ENCODE data around the gene HOPX.
"Not testable (repeated sequence)": the region's sequence is repeated elsewhere in the genome, so short reads cannot be mapped to it uniquely, and the experiment has no call there.

HOPX gene

GRCh38 chr4:56688094-56688647 is 7.1 kb upstream of the HOPX start:
- no peak for DNase-seq (ENCODE audit: low spot score)

GRCh38 chr4:56686537-56687231 is 5.6 kb upstream of the HOPX start:
- no peak for DNase-seq (ENCODE audit: low spot score)

DNA sequence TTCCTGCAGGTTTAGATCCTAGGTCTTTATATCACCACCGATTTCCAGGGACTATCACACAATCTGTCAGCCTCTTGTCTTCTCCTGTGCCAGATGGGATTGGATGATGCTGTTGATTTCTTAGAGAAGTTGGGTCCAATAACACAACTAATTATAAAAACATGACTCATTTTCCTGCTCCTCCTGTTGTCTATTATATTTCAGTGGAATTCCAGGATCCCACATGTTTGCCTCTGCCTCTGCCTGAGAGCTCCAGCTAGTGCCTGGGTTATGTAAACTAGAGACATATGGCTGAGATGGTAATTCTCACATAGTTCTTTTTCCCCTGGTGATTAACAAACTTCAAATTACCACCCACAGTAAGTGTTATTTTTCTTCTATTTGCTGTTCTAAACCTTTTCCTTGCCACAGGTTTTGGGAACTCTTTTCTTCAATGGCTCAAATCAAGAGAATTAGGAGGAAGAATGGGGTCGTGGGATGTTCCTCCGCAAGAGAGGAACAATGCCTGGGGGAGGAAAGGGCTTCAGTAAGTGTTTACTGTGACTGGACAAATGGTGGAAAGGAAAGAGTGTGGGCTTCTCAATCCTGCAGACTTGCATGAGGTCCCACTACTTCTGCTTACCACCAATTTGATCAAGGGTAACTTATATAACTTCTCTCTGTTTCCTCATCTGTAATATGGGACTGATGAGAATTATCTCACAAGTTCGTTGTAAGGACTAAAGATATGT is 3.4 kb upstream of the HOPX start:
- no peak for DNase-seq (ENCODE audit: low spot score)

GRCh38 chr4:56683455-56683854 is 2.4 kb upstream of the HOPX start:
- no peak for DNase-seq (ENCODE audit: low spot score)

DNA sequence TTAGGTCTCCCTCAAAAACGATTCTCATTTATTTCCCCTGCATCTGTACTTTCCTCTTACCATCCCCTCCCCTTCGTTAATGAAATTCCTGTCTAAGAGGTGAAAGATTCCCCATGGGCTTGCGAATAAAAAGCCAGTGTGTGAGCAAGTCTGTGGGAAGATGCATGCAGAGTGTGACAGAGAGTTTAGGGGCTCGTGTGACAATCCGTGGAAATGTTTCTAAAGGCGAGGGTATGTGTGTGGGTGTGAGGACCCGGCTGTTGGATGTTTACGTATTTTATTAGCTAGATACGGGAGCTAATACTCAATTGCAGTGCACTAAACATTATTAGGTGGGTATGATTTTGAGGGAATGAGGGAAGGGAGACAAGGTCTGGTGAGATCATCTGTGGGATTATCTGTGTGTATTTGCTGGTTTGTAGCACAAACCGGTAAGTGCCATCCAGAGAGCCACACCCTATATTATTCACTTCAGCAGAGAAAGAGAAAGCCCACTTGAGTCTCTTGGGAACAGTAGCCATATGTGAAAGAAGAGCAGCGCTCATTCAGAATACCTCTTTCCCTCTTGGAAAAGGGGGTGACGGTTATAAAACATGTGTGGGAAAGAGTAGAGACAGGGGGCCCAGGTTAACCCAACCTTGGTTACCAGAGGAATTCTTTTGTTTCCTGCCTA is 893 bp upstream of the HOPX start:
- DNase-seq (ENCODE audit: low spot score) = no peak

DNA sequence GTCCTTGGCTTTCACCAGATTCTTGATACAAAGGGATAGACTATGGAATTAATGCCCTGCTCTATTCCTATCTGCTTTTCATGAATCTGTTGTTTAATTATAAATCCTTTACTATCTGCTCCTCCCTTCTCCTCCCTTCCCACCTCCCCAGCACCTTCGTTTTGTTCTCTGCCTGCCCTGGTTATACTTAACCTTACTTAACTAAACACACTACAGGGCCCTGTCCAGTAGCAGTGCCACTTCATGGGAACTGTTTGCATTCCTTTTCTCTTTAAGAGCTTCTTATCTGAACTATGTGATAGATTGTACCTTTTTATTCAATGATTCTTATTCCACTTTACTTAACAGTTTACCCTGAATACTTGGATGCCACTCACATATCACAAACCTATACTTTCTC is 830 bp downstream of the HOPX start:
- DNase-seq (ENCODE audit: low spot score) = no peak

DNA sequence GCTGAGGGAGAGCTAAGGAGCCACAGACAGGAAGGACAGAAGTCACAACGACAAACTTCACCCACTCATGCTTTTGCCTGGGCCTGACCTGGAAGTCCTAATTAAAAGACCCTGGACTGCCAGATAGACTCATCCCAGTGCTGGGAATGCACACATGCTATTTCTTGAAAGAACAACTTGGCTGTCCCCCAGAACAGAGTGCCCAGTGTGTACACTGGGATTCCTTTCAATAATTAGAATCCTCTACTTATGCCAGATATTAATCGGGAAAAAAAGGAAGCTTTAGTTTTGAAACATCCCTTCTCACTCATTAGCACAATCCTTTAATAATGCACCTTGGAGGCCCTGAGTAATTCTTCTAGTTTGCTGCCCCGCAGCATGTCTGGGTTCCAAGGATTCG is 3.4 kb downstream of the HOPX start:
- DNase-seq (ENCODE audit: low spot score) = no peak

- no peak for DNase-seq (ENCODE audit: low spot score)
These were observed 6.1 kb downstream of the HOPX start for GRCh38 chr4:56674984-56675383.

DNA sequence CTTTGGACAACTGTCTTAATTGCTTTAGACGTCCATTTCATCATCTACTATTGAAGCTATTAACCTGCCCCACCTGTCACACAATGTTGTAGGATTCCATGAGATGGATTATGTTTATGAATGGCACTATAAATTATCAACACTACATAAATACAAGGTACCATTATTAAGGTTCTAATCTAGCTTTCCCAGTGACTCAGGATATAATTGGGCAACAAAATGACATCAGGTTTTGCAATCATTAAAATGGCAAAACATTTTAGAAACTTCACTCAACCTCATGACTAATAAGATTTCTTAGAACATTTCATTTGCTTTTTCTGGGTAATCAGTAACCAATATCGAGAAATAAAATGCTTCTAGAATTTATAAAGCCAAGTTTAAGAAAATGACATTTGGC is 9.2 kb downstream of the HOPX start:
- DNase-seq (ENCODE audit: low spot score) = no peak

DNA sequence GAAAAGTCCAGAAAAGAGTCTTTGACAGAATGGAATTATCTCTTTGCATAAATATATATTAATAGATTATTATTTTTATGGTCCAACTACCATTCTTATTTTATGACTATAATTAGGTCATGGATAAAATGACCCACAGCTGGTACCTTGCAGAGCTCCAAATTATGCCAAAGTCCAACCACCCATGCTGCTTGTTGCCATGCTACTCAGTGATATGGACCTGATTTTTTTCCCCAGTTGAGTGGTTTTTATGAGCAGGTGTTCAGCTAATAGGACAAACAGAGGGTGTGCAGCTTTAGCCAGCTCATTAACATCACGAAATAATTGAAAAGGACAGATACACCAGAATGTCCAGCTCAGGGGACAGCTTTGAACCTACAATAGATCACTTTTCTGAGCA is 9.7 kb downstream of the HOPX start:
- no peak for DNase-seq (ENCODE audit: low spot score)

DNA sequence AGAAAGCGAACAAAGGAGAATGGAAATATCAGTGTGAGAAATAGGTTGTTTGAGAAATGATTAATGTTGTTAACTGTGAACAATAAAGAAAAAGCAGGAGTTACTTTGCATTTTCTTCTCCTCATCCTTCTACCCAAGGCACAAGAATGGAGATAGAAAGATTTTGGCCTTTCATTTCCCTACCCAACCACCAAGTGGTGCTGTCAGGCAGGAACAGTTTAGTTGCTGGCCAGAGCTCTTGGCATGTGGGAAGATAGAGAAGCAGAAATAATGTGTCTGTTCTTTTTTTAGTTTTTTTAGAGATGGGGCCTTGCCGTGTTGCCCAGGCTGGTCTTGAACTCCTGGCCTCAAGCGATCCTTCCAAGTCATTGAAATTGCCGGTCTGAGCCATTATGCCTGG is 12.8 kb downstream of the HOPX start:
- DNase-seq (ENCODE audit: low spot score) = no peak

- DNase-seq (ENCODE audit: low spot score) = not testable (repeated sequence)
These were observed 13.7 kb downstream of the HOPX start for GRCh38 chr4:56667396-56667795.

GRCh38 chr4:56666279-56666678 is 14.8 kb downstream of the HOPX start:
- DNase-seq (ENCODE audit: low spot score) = no peak

GRCh38 chr4:56665781-56666180 is 15.3 kb downstream of the HOPX start:
- no peak for DNase-seq (ENCODE audit: low spot score)

- DNase-seq (ENCODE audit: low spot score) = no peak
These were observed 18.2 kb downstream of the HOPX start for GRCh38 chr4:56662782-56663468.

DNA sequence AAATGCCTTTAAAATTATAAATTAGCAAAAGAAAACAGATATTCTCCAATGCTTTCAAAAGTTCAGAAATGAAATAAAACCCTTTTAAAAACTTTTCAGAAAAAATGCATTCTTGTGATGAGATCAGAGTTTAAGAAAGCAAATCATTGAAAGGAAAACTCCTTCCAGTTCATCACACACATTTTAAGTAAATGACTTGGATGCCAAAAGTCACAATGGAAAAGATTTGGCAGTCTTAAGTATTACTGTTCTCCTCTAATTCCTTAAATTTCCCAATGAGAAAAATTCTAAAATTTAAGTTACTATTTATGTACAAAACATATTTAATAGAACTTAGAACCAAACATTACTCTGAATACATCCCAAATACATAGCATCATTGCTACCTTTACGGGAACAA is 21.1 kb downstream of the HOPX start:
- DNase-seq (ENCODE audit: low spot score) = no peak

- no peak for DNase-seq (ENCODE audit: low spot score)
These were observed 22.6 kb downstream of the HOPX start for GRCh38 chr4:56658528-56658927.

DNA sequence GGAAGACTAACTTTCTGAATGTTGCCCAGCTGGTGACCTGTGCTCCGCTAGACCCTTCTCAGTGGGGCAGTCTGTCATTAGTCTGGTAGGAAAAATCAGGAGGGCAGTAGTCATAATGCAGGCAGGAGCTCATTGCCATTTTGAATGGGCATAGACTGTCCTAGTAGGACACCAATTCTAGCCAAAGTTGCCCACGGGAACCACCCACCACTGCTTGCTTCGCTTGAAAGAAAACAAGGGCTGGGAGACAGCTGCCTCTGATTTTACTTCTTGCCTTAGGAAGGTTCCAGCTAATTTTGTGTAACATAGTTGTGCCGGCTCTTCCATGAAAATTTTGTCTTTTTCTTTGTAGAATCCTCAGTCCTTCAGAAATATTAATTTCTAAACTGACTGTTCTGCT is 23.3 kb downstream of the HOPX start:
- DNase-seq (ENCODE audit: low spot score) = no peak

GRCh38 chr4:56657128-56657527 is 24.0 kb downstream of the HOPX start:
- no peak for DNase-seq (ENCODE audit: low spot score)

DNA sequence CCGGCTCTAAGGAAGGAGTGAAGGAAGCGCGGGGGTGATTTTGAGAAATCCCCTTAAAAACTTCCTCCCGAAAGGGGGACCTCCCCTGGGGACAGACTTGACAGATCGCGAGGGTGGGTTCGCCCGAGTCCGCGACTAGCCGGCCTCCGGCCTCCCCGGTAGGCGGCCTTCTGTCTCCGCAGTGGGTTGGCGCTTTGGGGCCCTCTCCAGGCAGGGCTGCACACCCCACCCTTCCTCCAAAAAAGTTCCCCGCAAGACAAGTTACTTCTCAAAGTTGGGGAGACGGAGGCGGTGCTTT is 24.8 kb downstream of the HOPX start:
- peak; percentile 54 for DNase-seq (ENCODE audit: low spot score)

- peak; percentile 7 for DNase-seq (ENCODE audit: low spot score)
These were observed 25.3 kb downstream of the HOPX start for GRCh38 chr4:56655627-56656345.

DNA sequence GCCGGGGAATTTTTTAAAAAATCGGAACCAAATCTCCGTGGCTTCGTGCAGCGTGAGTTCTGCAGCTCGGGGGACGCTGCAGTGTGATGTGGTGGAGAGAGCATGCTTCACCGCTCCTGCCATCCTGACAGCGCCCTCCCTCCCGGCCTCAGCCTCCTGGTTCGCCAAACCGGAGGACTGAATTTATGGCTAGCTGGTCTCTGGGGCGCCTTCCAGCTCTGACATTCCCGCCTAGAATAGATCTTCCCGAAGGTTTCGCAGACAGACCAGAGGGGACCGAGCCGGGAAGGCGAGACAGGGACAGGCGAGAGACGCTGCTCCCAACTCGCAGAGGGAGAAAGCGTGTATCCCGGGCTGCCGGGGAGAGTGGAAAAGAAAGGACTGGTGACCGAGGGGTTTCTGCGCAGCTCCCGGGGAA is 25.9 kb downstream of the HOPX start:
- no peak for DNase-seq (ENCODE audit: low spot score)
